ENCODE data around the gene PRKAR1A. TPM values are rescaled to one million over a fixed set of nuclear protein-coding genes. Genes with fewer than 3 reads are reported as not detected.
A peak's percentile ranks its signal among the peaks of the same experiment; 100 is the strongest.

The PRKAR1A gene
- total RNA-seq, 1 donor from 2014 or later: 233 TPM

DNA sequence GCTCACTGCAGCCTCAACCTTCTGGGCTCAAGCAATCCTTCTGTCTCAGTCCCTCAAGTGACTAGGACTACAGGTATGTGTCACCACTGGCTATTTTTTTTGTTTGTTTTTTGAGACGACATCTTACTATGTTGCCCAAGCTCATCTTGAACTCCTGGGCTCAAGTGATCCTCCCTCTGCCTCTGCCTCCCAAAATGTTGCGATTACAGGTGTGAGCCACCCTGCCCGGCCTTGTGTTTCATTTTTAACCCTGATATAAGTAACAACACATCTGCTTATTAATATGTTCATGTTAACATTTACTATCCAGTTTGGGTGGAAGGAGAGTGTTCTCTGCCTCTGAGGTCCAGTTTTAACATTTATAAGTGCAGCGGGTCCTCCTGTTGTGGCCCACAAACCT is 85.8 kb downstream of the PRKAR1A start:
- H3K4me3 ChIP-seq (ENCODE audit: low read depth, low read length): no peak overlapping the region

GRCh38 chr17:68598545-68598961 is 86.3 kb downstream of the PRKAR1A start:
- H3K36me3 ChIP-seq (ENCODE audit: control insufficient read depth, insufficient read depth, low read length): no peaks in the 10 kb centered on the region
- no peak overlapping the region for H3K4me3 ChIP-seq (ENCODE audit: low read depth, low read length)
- no peak for DNase-seq (ENCODE audit: low read depth)
- TF ChIP-seq CTCF (IDR thresholded peaks at IDR 0.05; ENCODE audit: insufficient read depth, low read length, poor library complexity, severe bottlenecking): no peak
- H3K27me3 ChIP-seq (ENCODE audit: control insufficient read depth, insufficient read depth, low read length): peaks cover 32% of the 10 kb centered on the region

More for the DNA sequence above, 85.8 kb downstream of the PRKAR1A start:
- H3K27me3 ChIP-seq (ENCODE audit: control insufficient read depth, insufficient read depth, low read length): peaks cover 30% of the 10 kb centered on the region
- H3K36me3 ChIP-seq (ENCODE audit: control insufficient read depth, insufficient read depth, low read length): no peaks in the 10 kb centered on the region
- TF ChIP-seq CTCF (IDR thresholded peaks at IDR 0.05; ENCODE audit: insufficient read depth, low read length, poor library complexity, severe bottlenecking): no peak
- DNase-seq (ENCODE audit: low read depth): no peak

GRCh38 chr17:68599091-68599490 is 86.9 kb downstream of the PRKAR1A start:
- no peak for DNase-seq (ENCODE audit: low read depth)
- Histone ChIP-seq H3K27me3 (ENCODE audit: control insufficient read depth, insufficient read depth, low read length) (peaks cover 32% of the 10 kb centered on the region), H3K36me3 (ENCODE audit: control insufficient read depth, insufficient read depth, low read length) (no peaks in the 10 kb centered on the region), H3K4me3 (ENCODE audit: low read depth, low read length) (no peak overlapping the region)
- TF ChIP-seq CTCF (IDR thresholded peaks at IDR 0.05; ENCODE audit: insufficient read depth, low read length, poor library complexity, severe bottlenecking): no peak

- Histone ChIP-seq H3K27me3 (ENCODE audit: control insufficient read depth, insufficient read depth, low read length) (peaks cover 32% of the 10 kb centered on the region), H3K4me3 (ENCODE audit: low read depth, low read length) (peak overlapping the region; percentile 35), H3K36me3 (ENCODE audit: control insufficient read depth, insufficient read depth, low read length) (no peaks in the 10 kb centered on the region)
- DNase-seq (ENCODE audit: low read depth): no peak
- no peak for TF ChIP-seq CTCF (IDR thresholded peaks at IDR 0.05; ENCODE audit: insufficient read depth, low read length, poor library complexity, severe bottlenecking)
Measured at GRCh38 chr17:68599552-68600066, 87.4 kb downstream of the PRKAR1A start.

DNA sequence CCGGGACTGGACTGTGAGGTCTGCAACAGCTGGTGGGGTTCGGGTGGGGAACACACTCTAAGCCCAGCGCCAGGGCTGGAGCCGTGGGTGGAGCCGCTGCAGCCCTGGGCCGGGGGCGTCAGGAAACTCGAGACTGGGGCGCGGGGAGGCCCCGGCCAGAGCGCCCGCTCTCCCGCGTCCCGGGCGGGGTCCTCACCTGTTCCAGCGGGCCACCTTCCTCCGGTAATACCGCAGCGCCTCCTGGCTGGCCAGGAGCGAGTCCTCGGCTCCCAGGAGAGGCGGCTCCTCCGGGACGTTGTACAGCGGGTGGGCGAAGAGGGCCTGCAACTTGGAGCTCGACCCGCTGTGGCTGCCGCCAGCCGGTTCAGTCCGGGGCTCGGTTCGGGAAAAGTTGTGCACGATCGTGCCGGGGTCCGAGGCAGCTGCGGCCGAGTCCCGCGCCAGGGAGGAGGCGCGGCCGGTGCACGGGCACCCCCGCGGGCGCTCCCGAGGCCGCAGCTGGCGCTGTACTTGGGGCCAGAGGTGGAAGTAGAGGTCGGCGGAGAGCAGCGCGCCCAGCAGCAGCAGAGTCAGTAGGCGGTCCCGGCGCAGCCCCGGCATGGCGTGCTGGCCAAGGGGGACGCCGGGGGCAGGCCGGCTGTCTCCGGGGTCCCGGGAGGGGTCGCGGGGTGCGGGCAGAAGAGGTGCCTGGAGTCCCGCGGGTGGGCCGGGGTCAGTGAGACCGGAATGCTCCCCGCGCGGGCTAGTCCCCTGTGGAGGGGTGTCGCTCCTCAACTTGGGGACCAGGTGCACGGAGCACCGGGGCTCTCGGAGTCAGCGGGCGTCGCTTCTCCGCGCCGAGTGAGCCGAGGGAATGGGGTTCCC is 88.1 kb downstream of the PRKAR1A start:
- H3K27me3 ChIP-seq (ENCODE audit: control insufficient read depth, insufficient read depth, low read length): peaks cover 32% of the 10 kb centered on the region
- H3K4me3 ChIP-seq (ENCODE audit: low read depth, low read length): peak overlapping the region; percentile 35
- peak; percentile 37 for TF ChIP-seq CTCF (IDR thresholded peaks at IDR 0.05; ENCODE audit: insufficient read depth, low read length, poor library complexity, severe bottlenecking)
- no peak for DNase-seq (ENCODE audit: low read depth)
- no peaks in the 10 kb centered on the region for H3K36me3 ChIP-seq (ENCODE audit: control insufficient read depth, insufficient read depth, low read length)

Other genes starting within 250 kb of the PRKAR1A start
- 0.38 and 1.3 TPM in 2 replicates for gene SLC16A6, start 221.3 kb upstream of the PRKAR1A start, total RNA-seq
- 2.9 and 4.5 TPM in 2 replicates for gene ARSG, start 220.9 kb upstream of the PRKAR1A start, total RNA-seq
- 49.9 and 90.6 TPM in 2 replicates for gene WIPI1, start 54.9 kb upstream of the PRKAR1A start, total RNA-seq
- gene FAM20A, start 88.9 kb downstream of the PRKAR1A start, total RNA-seq: 0.13 and 0.14 TPM in 2 replicates

Measured in kidney epithelial cell (primary cell).